A549 (cell line): ENCODE measurements around the gene CDH22. TPM values are rescaled to one million over a fixed set of nuclear protein-coding genes. Genes with fewer than 3 reads are reported as not detected.

ENCODE experiments used
- ATAC-seq, 2 experiments: fragments of 200-7000 bp in 1 of 2; fragments of >200 bp in 1 of 2; cut with Nextera tagmentation in 1 of 2; cut with Tn5 transposase in 1 of 2; 3 replicates each; pipeline versions ENCODE4 v1.8.0 to v1.9.1; 2018 to 2020; ENCODE audit warnings: mild to moderate bottlenecking in 1 of 2, moderate library complexity in 1 of 2
- CTCF ChIA-PET: fragments of 300-600 bp; sonication (Branson Sonifier 250); formaldehyde crosslinking; extraction: SDS; loops from one replicate; lab custom pipeline; 2021; ENCODE audit warnings: antibody characterized with exemption, inconsistent platforms; lab: Yijun Ruan, JAX
- POLR2A ChIA-PET: fragments of 350-600 bp; formaldehyde crosslinking; extraction: SDS; loops from one replicate; lab custom pipeline; 2021; ENCODE audit warnings: antibody characterized with exemption, inconsistent platforms; lab: Yijun Ruan, JAX
- DNase-seq, 2 experiments: peaks; one replicate each; pipeline versions ENCODE4 v3.0.0 to v3.0.0-alpha.2; 2011 to 2016; ENCODE audit warnings: low read depth in 1 of 2, low spot score in 1 of 2
- FAIRE-seq: peaks from 2 replicates; lab custom pipeline; 2011; peaks lifted over from hg19 to GRCh38; lab: Jason Lieb, UNC
- H3K27ac ChIP-seq, 2 experiments: fragments of >200 bp; sonication (Bioruptor Twin); formaldehyde crosslinking; 3 replicates each; pipeline ENCODE4 v1.5.1; 2016 to 2017
- H3K4me1 ChIP-seq: fragments of >200 bp; sonication (Bioruptor Twin); formaldehyde crosslinking; 3 replicates; pipeline ENCODE4 v1.6.1; 2016
- H3K4me2 ChIP-seq: fragments of >200 bp; sonication (Bioruptor Twin); formaldehyde crosslinking; 3 replicates; pipeline ENCODE4 v1.6.1; 2016
- H3K4me3 ChIP-seq: fragments of >200 bp; sonication (Bioruptor Twin); formaldehyde crosslinking; 3 replicates; pipeline ENCODE4 v1.5.1; 2016
- H3K9me3 ChIP-seq: fragments of >200 bp; sonication (Bioruptor Twin); formaldehyde crosslinking; 3 replicates; pipeline ENCODE4 v1.6.1; 2016
- BHLHE40 ChIP-seq: IDR thresholded peaks from 2 replicates; pipeline ENCODE4 v1.6.1; 2012; ENCODE audit warnings: low read depth, low read length, inconsistent platforms
- CBX2 ChIP-seq: fragments of 200-600 bp; sonication (generic); IDR thresholded peaks from 2 replicates; pipeline ENCODE4 v1.6.1; 2016; ENCODE audit warnings: low read depth, mild to moderate bottlenecking, borderline replicate concordance
- CBX8 ChIP-seq: fragments of 200-600 bp; sonication (generic); IDR thresholded peaks from 2 replicates; pipeline ENCODE4 v1.6.1; 2016
- CEBPB ChIP-seq, 2 experiments: fragments of >200 bp in 1 of 2; sonication (Bioruptor Twin) in 1 of 2; formaldehyde crosslinking in 1 of 2; IDR thresholded peaks; 2 replicates each; pipeline ENCODE4 v1.6.1; 2012 to 2016
- CHD2 ChIP-seq: fragments of 150-350 bp; IDR thresholded peaks from 2 replicates; pipeline ENCODE4 v1.6.1; 2014; ENCODE audit warnings: low read length; ENCODE audit not compliant: partially characterized antibody
- ELK1 ChIP-seq: fragments of 150-350 bp; IDR thresholded peaks from 2 replicates; pipeline ENCODE4 v1.6.1; 2014; ENCODE audit warnings: low read depth, mild to moderate bottlenecking, low read length
- FOSB ChIP-seq: fragments of 250-450 bp; sonication (Bioruptor Pico); IDR thresholded peaks from 2 replicates; pipeline ENCODE4 v1.5.0; 2020; ENCODE audit warnings: mild to moderate bottlenecking, moderate library complexity
- FOSL2 ChIP-seq, 2 experiments: fragments of 450-650 bp in 1 of 2; fragments of >200 bp in 1 of 2; sonication (Bioruptor Twin) in 1 of 2; formaldehyde crosslinking; IDR thresholded peaks; 2 replicates each; pipeline versions ENCODE4 v1.5.0 to v1.6.1; 2016 to 2020; ENCODE audit warnings: mild to moderate bottlenecking in 1 of 2, moderate library complexity in 1 of 2
- HDAC2 ChIP-seq: fragments of 200-600 bp; sonication (generic); IDR thresholded peaks from 2 replicates; pipeline ENCODE4 v1.6.1; 2016
- HES2 ChIP-seq: fragments of >200 bp; sonication (Bioruptor Twin); formaldehyde crosslinking; IDR thresholded peaks from 2 replicates; pipeline ENCODE4 v1.6.1; 2016
- HEYL ChIP-seq: fragments of 250-450 bp; sonication (Bioruptor Pico); IDR thresholded peaks from 2 replicates; pipeline ENCODE4 v1.8.0; 2021; ENCODE audit warnings: mild to moderate bottlenecking, moderate library complexity
- MAFK ChIP-seq: fragments of 450-650 bp; IDR thresholded peaks from 2 replicates; pipeline ENCODE4 v1.6.1; 2014; ENCODE audit not compliant: partially characterized antibody
- MAZ ChIP-seq: fragments of 150-350 bp; IDR thresholded peaks from 2 replicates; pipeline ENCODE4 v1.6.1; 2014; ENCODE audit warnings: antibody characterized with exemption, low read depth, low read length, borderline replicate concordance
- MYC ChIP-seq: IDR thresholded peaks from 2 replicates; pipeline ENCODE4 v1.6.1; 2012; ENCODE audit warnings: mild to moderate bottlenecking, inconsistent platforms, low read length, improper control_type of control experiment, borderline replicate concordance
- NPAS2 ChIP-seq: fragments of 250-450 bp; sonication (Bioruptor Pico); IDR thresholded peaks from 2 replicates; pipeline ENCODE4 v1.8.0; 2022; ENCODE audit warnings: mild to moderate bottlenecking, moderate library complexity, borderline replicate concordance
- PBX3 ChIP-seq: IDR thresholded peaks from 2 replicates; pipeline ENCODE4 v1.6.1; 2012
- PHF8 ChIP-seq: fragments of 200-600 bp; sonication (generic); IDR thresholded peaks from 2 replicates; pipeline ENCODE4 v1.6.1; 2016; ENCODE audit warnings: low read depth, mild to moderate bottlenecking, antibody characterized with exemption, moderate library complexity, borderline replicate concordance
- POLR2A ChIP-seq: IDR thresholded peaks from 2 replicates; pipeline ENCODE4 v1.6.1; 2012; ENCODE audit warnings: mild to moderate bottlenecking, low read length
- RCOR1 ChIP-seq: fragments of 150-350 bp; IDR thresholded peaks from 2 replicates; pipeline ENCODE4 v1.6.1; 2014; ENCODE audit warnings: antibody characterized with exemption, low read length, low read depth
- SREBF2 ChIP-seq: fragments of 450-650 bp; IDR thresholded peaks from 2 replicates; pipeline ENCODE4 v1.6.1; 2014; ENCODE audit warnings: mild to moderate bottlenecking, moderate library complexity
- TFCP2L1 ChIP-seq: fragments of 250-450 bp; sonication (Bioruptor Pico); IDR thresholded peaks from 2 replicates; pipeline ENCODE4 v1.5.0; 2021; ENCODE audit warnings: mild to moderate bottlenecking
- TP53 ChIP-seq: fragments of 250-450 bp; sonication (Bioruptor Pico); IDR thresholded peaks from 2 replicates; pipeline ENCODE4 v1.5.0; 2021; ENCODE audit warnings: mild to moderate bottlenecking, moderate library complexity
- USF2 ChIP-seq: fragments of 450-650 bp; IDR thresholded peaks from 2 replicates; pipeline ENCODE4 v1.6.1; 2014; ENCODE audit warnings: antibody characterized with exemption
- ZC3H11A ChIP-seq: fragments of 450-650 bp; IDR thresholded peaks from 2 replicates; pipeline ENCODE4 v1.6.1; 2014; ENCODE audit warnings: antibody characterized with exemption, mild to moderate bottlenecking
- WGBS: methylation state at CpG from one replicate; pipeline ENCODE4 v1.1.6; 2017; ENCODE audit errors: missing lambda C conversion rate; 5-methylcytosine and 5-hydroxymethylcytosine counted together
- polyA plus RNA-seq, 4 experiments: library from polyadenylated mRNA; depleted of rRNA in 3 of 4; stranded (reverse); fragments of >200 nt; fragmentation: RNase III in 1 of 4; extraction: RNeasy Plus Mini Kit Qiagen cat#74134 plus additional on column Dnase treatment in 1 of 4; gene quantifications; 2 replicates in 3 of 4; 3 replicates in 1 of 4; pipeline ENCODE4 v1.2.3, GENCODE V29; 2011 to 2017

CDH22 gene
- polyA plus RNA-seq, 2 of the 4 experiments (the other 2 are of a cell fraction), result not detected

- Histone ChIP-seq H3K4me1 (no peaks in the 10 kb centered on the region; the same call in 2 of the 3 replicates), H3K4me2 (no peak overlapping the region), H3K4me3 (no peak overlapping the region), H3K9me3 (no peaks in the 10 kb centered on the region), H3K27ac (no peak overlapping the region)
- ChIA-PET CTCF (interaction anchor here (0.6 to 4.4 kb wide), 7 partner anchors 8 to 219 kb away, joined by 3 to 46 read pairs (median 22); no protein-coding TSS in a partner anchor), POLR2A (no interaction called here)
- no peak for TF ChIP-seq RCOR1
- FAIRE-seq (no peak), DNase-seq (no peak), ATAC-seq (no peak)
- 33% methylated on average over 4 of the region's 4 CpGs for WGBS
These were observed 3.9 kb downstream of the CDH22 start for GRCh38 chr20:46304361-46304760.

- DNase-seq (no peak), FAIRE-seq (no peak), ATAC-seq (no peak)
- ChIA-PET POLR2A (no interaction called here), CTCF (interaction anchor here (0.6 to 4.4 kb wide), 4 partner anchors 19 to 333 kb away, joined by 3 to 28 read pairs (median 4); no protein-coding TSS in a partner anchor)
- H3K4me2 ChIP-seq, result no peak overlapping the region
- no peak overlapping the region for H3K4me3 ChIP-seq
- 43% methylated on average over 11 of the region's 11 CpGs for WGBS
- H3K27ac ChIP-seq, result no peak overlapping the region
- H3K4me1 ChIP-seq, result no peaks in the 10 kb centered on the region; the same call in 2 of the 3 replicates
- no peaks in the 10 kb centered on the region for H3K9me3 ChIP-seq
- no peak for TF ChIP-seq CBX8
- no peak for TF ChIP-seq POLR2A
- TF ChIP-seq TP53, result no peak
- no peak for TF ChIP-seq TFCP2L1
- no peak for TF ChIP-seq PBX3
- no peak for TF ChIP-seq ZC3H11A
- no peak for TF ChIP-seq HEYL (CRISPR knock-in tag)
- TF ChIP-seq FOSL2 (IDR thresholded peaks at IDR 0.05), result no peak
- TF ChIP-seq FOSL2 (CRISPR knock-in tag; IDR thresholded peaks at IDR 0.05), result no peak
- no peak for TF ChIP-seq CHD2
- TF ChIP-seq MYC, result no peak
- TF ChIP-seq SREBF2, result no peak
- TF ChIP-seq USF2, result no peak
- no peak for TF ChIP-seq RCOR1
These were observed 4.9 kb downstream of the CDH22 start for GRCh38 chr20:46303176-46303956.

- CTCF ChIA-PET, result interaction anchor here (0.8 to 1.3 kb wide), 3 partner anchors 11 to 110 kb away, joined by 3 to 4 read pairs (median 4); no protein-coding TSS in a partner anchor
- no peak for DNase-seq
- FAIRE-seq, result no peak
- H3K4me3 ChIP-seq, result no peak overlapping the region
- H3K4me1 ChIP-seq, result no peaks in the 10 kb centered on the region
- 34% methylated on average over 5 of the region's 5 CpGs for WGBS
- POLR2A ChIA-PET, result no interaction called here
- no peaks in the 10 kb centered on the region for H3K9me3 ChIP-seq
- H3K27ac ChIP-seq, result no peak overlapping the region
- TF ChIP-seq CBX2, result no peak
- no peak for TF ChIP-seq MYC
- TF ChIP-seq PHF8, result no peak
- no peak for TF ChIP-seq POLR2A
- TF ChIP-seq BHLHE40, result no peak
- TF ChIP-seq SREBF2, result no peak
- no peak for TF ChIP-seq MAFK
- TF ChIP-seq CBX8, result no peak
- no peak for TF ChIP-seq FOSL2 (IDR thresholded peaks at IDR 0.05)
- TF ChIP-seq FOSL2 (CRISPR knock-in tag; IDR thresholded peaks at IDR 0.05), result no peak
- no peak for TF ChIP-seq HEYL (CRISPR knock-in tag)
- no peak for TF ChIP-seq FOSB (CRISPR knock-in tag)
- no peak for TF ChIP-seq HDAC2
- no peak for TF ChIP-seq CEBPB (IDR thresholded peaks at IDR 0.05)
- no peak for TF ChIP-seq NPAS2 (CRISPR knock-in tag)
- TF ChIP-seq HES2, result no peak
- TF ChIP-seq MAZ, result no peak
- TF ChIP-seq ELK1, result no peak
- no peak for ATAC-seq
- no peak overlapping the region for H3K4me2 ChIP-seq
These were observed 6.2 kb downstream of the CDH22 start for GRCh38 chr20:46302106-46302505.
